HG03108 (cell line): ENCODE measurements around the gene TFF3.

Source experiments
- ATAC-seq: cut with Tn5 transposase; IDR thresholded peaks from one replicate; pipeline ENCODE4 v1.9.1; 2021; ENCODE audit warnings: moderate library complexity; ENCODE audit not compliant: unreplicated experiment

Gene TFF3

DNA sequence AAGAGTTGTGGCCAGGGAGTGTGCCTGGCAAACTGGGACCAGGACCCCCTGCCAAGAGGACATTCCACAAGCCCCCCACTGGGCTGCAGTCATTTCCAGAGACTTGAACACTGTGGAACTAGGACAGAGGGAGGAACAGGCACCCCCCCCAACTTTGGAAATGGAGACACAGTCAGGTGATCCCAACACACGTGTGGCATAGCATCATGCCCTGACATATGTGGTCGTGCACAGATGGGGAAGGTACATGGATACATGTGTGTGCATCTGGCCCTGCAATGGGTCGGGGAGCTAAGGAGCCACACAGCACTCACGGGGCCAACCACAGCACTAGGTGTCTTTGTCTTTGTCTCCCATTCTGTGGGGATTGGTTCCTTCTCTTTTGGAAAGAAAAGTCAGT lies 6.6 kb upstream of the TFF3 start:
- no peak for ATAC-seq

DNA sequence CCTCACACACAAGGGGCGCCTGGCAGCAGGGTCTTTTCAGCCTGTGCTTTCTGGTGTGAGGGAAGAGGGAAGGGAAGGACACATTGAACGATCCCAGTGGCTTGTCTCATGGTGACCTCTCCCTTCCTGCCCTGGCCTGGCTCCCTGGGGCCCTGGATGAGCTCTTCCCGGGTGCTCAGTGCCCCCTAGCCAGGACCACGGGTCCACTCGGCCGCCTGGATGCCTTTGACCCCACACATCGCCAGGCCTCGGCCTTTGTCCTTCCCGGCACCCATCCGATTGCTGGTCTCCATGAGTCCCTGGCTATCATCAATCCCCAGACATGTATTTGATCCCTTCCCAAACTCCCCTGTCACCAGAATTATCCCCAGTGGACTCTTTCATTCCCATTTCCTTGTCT lies 6.0 kb upstream of the TFF3 start:
- ATAC-seq = no peak

- ATAC-seq = no peak
These were observed 5.6 kb upstream of the TFF3 start for GRCh38 chr21:42320791-42321190.

DNA sequence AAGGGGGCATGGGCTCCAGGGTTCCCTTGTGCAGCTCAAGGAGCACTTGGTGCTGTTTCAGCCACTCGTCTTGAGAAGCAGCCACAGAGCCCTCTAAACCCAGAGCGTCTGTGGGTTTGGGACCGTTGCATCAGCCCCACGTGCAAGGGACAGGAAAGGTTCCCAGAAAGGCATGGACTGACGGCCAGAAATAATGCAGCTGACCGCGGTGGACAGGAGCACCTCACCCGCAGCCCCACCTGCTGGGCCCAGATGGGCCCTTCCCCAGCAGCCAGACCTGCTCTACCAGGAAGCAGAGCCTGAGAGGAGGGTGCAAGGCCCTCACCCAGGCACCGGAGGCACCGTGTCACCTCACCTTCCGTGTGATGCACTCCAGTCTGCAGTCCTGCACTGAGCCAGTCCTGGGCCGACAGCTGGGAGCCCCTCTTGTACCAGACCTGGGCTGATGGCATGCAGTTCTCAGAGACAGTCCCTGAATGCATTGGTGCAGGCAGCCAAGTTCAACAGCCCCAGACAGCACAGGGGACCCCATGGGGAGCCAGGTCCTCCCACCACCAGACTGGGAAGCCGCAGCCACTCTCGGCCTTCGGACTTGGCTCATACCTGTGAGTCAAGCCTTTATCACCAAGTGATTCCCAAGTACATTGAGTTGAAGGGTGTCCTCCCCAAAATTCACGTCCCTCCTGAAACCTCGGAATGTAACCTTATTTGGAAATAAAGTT lies 4.8 kb upstream of the TFF3 start:
- no peak for ATAC-seq

DNA sequence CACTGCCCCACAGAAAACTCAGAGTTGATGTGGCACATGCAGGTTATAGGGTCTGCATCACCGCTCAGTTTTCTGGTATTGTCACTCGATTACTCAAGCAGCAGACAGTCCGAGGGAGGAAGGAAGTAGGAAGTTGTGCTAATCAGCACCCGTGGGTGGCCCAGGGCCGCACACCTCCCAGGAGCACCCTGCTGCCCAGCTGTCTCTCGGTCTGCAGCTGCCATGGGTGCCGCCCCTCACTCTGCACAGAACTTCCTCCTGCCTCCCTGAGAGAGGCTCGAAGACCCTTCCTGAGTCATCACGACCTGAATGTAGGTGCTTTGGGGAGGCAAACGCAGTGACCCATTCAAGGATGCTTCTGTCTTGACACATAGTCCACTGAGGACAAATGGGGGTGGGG lies 4.2 kb upstream of the TFF3 start:
- ATAC-seq = no peak

DNA sequence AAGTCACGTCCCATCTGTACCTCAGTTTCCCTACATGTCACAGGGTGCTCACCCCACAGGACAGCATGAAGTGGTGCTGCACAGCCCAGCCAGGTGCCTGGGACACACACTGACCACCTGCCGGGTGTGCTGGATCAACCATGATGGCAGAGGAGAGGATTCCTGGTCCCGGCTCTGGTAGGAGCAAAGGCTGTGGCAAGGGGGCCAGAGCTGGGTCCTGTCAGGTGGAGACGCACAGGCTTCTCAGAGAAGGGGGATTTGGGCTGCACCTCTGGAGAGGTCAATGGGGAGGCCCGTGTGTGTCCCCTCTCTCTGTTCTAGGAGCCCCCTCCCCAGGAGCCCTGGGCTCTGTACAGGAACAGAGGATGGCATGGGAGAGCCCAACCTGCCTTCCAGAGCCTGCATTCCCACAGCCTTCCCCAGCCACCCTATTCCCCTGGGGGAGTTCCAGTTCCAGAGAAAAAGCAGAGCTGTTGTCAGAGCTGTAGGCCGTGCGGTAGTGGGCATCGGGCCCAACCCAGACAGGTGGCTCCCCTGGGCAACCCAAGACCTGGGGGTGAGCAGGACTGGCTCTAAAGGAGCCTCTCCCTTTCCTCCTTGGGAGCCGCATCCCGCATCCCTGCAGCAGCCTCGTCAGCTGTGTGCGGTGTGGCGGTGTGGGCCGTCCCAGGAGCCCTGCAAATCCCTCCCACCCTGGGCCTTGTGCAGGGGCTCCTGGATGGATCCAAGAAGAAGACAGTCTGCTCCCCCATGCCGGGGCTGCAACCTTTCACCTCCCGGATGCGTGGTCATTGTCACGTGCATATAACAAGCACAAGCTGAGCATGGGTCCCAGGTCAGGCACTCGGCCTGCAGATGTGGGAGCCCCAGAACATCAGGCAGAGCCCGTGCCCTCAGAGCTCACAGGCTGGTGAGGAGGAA lies 2.9 kb upstream of the TFF3 start:
- ATAC-seq = no peak

GRCh38 chr21:42317341-42317741 lies 2.1 kb upstream of the TFF3 start:
- no peak for ATAC-seq

DNA sequence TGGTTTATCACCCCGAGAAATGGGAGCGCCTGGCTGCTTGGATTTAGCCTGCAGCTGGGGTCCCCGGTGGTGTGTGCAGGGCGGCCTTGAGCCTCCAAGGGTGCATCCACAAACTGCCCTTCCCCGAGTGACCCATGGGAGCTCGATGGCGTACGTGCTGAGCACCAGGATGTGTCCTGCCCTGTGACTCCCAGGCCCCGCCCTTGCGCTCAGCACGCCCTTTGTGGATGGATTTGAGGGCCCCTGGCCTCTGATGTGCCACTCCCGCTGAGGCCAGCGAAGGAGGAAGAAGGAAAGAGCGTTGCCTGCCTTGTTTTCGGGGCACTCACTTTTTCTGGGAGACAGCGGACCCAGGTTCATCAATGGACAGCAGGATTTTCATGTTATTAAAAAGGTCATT lies 1.7 kb upstream of the TFF3 start:
- no peak for ATAC-seq

DNA sequence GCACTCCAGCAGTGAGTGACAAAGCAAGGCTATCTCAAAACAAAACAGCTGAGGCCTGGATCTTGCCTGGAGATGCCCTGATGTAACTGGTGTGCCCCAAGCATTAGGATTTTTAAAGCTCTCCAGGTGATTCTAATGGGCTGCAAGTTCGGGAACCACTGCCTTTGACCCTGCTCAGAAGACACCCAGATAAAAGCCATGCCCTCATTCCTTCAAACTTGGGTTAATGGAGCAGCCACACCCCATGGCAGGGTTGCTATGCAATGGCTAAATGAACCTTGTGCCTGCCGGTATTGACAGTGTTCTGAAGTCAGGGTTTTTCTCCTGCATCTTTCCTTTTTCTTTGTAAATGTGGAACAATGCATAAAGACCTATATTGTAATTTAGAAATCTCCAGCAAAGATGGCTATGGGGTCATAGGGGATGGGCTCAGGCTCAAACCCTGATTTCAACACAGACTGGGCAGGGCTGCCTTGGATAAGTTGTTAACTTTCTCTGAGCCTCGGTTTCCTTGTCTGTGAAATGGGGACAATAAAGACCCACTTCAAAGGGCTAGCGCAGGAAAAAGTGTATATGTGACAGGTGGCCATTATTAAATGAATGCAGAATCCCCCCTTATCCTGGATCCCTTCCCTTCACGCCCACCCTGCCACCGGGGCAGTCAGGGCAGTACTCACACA lies 453 bp downstream of the TFF3 start:
- ATAC-seq = no peak

DNA sequence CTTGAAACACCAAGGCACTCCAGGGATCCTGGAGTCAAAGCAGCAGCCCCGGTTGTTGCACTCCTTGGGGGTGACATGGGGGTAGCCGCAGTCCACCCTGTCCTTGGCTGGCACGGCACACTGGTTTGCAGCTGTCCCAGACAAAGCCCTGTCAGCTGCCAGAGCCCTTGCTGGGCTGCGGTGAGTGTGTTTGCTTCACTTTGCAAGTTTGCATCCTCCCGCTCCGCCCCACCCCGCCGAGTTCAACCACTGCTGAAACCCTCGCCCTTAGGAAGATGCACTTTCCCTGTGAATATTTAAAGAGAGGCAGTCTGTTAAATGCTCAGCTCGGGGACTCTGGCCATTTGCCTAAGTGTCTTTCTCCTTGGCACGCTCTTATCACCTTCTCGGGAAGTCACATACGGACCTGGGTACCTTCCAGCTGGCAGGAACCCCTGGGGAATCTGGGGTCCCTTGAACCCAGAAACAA lies 1.7 kb downstream of the TFF3 start:
- no peak for ATAC-seq

GRCh38 chr21:42312626-42313104 lies 2.5 kb downstream of the TFF3 start:
- ATAC-seq = no peak

- ATAC-seq = no peak
These were observed 3.2 kb downstream of the TFF3 start for GRCh38 chr21:42311816-42312625.

DNA sequence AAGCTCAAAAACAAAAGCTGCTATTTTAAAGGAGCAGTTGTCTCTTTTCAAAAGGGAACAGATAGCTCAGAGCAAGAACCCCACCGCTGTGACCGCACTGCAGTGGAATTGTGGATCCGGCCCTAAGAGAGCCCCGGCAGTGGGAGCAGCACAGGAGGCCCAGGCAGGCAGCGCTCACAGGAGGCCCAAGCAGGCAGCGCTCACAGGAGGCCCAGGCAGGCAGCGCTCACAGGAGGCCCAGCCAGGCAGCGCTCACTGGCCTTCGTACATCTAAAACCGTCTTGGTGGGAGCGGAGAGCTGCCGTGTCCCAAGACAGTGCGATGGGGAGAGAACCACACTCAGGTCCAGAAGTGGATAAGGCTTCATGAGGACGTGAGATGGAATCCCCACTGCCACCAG lies 4.0 kb downstream of the TFF3 start:
- ATAC-seq = no peak

- no peak for ATAC-seq
These were observed 4.7 kb downstream of the TFF3 start for GRCh38 chr21:42310411-42311001.

- no peak for ATAC-seq
These were observed 5.4 kb downstream of the TFF3 start for GRCh38 chr21:42309753-42310213.

DNA sequence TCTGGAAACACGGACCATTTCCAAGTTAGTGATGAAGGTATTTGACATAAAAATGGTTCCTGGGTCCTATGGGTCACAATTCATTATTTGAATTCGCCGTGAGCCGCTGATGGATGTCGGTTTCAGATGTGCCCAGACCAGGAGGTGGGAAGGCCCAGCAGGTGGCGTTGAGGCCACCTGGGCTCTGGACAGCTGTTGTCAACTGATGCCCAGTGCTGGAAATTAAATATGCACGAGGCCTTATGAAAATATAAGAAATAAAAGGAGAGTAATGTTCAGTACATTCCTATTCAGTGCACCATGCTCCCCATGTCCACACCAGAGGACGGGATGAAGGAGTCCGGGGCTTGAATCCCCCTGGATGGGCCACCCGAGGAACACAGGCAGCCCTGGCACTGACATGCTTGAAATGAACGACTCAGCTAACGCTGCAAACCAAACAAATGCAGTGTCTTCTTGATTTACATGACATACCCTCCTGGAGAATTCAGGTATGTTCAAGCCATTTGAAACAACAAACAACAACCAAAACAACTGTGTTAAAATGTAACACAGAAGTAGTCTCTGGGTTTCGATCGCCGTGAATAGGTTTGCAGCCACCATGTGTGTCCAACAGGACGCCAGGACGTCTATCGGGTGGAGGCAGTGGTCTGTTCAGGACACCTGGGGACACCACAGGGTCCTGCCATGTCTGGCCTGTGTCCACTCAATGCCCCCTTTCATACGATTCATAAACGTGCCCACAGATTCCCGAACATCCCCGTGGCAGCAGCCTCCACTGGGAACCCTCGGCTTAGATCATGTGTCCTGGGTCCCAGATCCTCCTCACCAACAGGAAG lies 6.1 kb downstream of the TFF3 start:
- no peak for ATAC-seq

DNA sequence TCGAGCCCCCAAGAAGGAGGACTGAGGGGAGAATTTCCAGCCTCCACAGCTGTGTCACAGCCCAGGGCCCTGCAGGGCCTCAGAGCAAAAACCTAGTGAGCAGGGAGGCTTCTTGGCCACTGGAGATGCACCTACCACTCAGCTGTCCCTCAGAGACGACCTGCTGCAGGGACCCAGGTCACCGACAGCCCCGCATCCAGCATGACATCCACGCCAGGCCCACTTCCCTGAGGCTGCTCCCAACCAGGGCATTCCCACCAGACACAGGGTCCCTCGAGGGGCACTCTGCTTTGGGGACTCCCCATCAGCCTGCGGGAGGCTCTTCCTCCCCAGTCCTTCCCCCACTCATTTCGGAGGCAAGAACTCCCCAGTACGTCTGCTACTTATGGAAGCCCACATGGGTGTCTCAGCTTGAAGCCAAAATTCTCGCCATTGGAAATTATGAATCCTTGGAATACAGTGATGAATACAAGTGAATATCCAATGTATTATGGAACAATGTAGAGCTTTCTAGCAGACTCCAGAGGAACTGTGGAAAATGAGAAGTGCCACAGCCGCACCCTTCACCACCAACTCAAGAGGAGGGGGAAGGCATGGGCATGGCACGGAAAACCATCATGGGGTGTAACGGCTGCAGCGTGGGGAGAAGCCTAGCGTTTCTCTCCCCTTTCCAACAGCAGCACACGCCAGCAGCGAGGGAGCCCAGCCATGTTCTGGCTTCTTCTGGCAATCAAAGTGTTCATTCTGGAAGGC lies 6.9 kb downstream of the TFF3 start:
- ATAC-seq = no peak

- ATAC-seq = no peak
These were observed 8.1 kb downstream of the TFF3 start for GRCh38 chr21:42307106-42307505.
